ENCODE data around the gene MKS1.

Gene MKS1

GRCh38 chr17:58156839-58157803 is 61.9 kb downstream of the MKS1 start:
- peak; percentile 25 for DNase-seq

Data from NCI-H1436 (cell line).